ENCODE data around the gene REV3L.
A peak's percentile ranks its signal among the peaks of the same experiment; 100 is the strongest.
"Not testable (repeated sequence)": the region's sequence is repeated elsewhere in the genome, so short reads cannot be mapped to it uniquely, and the experiment has no call there.

The REV3L gene

GRCh38 chr6:111367393-111368088, 115.5 kb downstream of the REV3L start:
- DNase-seq: no peak

GRCh38 chr6:111361648-111362047, 121.4 kb downstream of the REV3L start:
- DNase-seq: peak; percentile 19 to 32

- DNase-seq: no peak
These were observed 124.6 kb downstream of the REV3L start for GRCh38 chr6:111358454-111358853.

- no peak for DNase-seq
These were observed 125.3 kb downstream of the REV3L start for GRCh38 chr6:111357705-111358104.

GRCh38 chr6:111356551-111356950, 126.5 kb downstream of the REV3L start:
- DNase-seq: no peak

GRCh38 chr6:111354758-111355555, 128.1 kb downstream of the REV3L start:
- peak; percentile 72 to 87 for DNase-seq

- peak; percentile 36 to 91 for DNase-seq
These were observed 129.0 kb downstream of the REV3L start for GRCh38 chr6:111353912-111354462.

- no peak for DNase-seq
These were observed 135.4 kb downstream of the REV3L start for GRCh38 chr6:111347589-111347988.

- no peak for DNase-seq
These were observed 140.1 kb downstream of the REV3L start for GRCh38 chr6:111342913-111343312.

GRCh38 chr6:111339294-111339693, 143.7 kb downstream of the REV3L start:
- no peak for DNase-seq

- no peak for DNase-seq
These were observed 144.2 kb downstream of the REV3L start for GRCh38 chr6:111338843-111339242.

GRCh38 chr6:111337829-111338236, 145.2 kb downstream of the REV3L start:
- no peak for DNase-seq

- DNase-seq: no peak
These were observed 153.0 kb downstream of the REV3L start for GRCh38 chr6:111329882-111330633.

- DNase-seq: no peak
These were observed 156.5 kb downstream of the REV3L start for GRCh38 chr6:111326563-111326962.

GRCh38 chr6:111322145-111322544, 160.9 kb downstream of the REV3L start:
- DNase-seq: no peak

- DNase-seq: not testable (repeated sequence)
These were observed 175.1 kb downstream of the REV3L start for GRCh38 chr6:111307950-111308349.

GRCh38 chr6:111307275-111307858, 175.7 kb downstream of the REV3L start:
- DNase-seq: no peak

GRCh38 chr6:111306104-111306888, 176.7 kb downstream of the REV3L start:
- DNase-seq: no peak

GRCh38 chr6:111301946-111302345, 181.1 kb downstream of the REV3L start:
- DNase-seq: no peak

- not testable (repeated sequence) for DNase-seq
These were observed 181.8 kb downstream of the REV3L start for GRCh38 chr6:111300938-111301800.

GRCh38 chr6:111297776-111298175, 185.2 kb downstream of the REV3L start:
- DNase-seq: no peak
